GM12874 (cell line): ENCODE results near the gene STXBP6.

Experiments
- CTCF ChIP-seq: IDR thresholded peaks from 2 replicates; pipeline ENCODE4 v1.5.1; 2011; ENCODE audit warnings: low read depth, mild to moderate bottlenecking, control low read depth, low read length, moderate library complexity; ENCODE audit not compliant: insufficient read depth

Gene STXBP6

GRCh38 chr14:24991288-24991687 is 58.7 kb downstream of the STXBP6 start:
- TF ChIP-seq CTCF: no peak

GRCh38 chr14:24990773-24991172 is 59.2 kb downstream of the STXBP6 start:
- TF ChIP-seq CTCF: no peak

DNA sequence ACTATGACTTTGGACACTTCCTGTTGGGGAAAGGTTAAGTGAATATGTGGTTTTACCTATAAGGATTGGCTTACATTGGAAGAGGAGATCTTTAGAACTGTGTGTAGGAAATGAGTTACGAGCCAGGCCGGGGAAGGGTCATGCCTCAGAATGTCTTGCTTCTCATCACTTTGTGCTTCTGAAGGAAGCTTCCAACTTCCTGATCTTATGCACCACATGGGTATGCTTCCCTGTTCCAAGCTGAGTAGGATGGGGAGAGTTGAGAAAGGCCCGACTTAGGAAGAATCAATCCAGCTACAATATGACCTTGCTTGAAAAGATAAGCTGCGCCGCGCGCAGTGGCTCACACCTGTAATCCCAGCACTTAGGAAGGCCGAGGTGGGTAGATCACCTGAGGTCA is 59.9 kb downstream of the STXBP6 start:
- no peak for TF ChIP-seq CTCF

DNA sequence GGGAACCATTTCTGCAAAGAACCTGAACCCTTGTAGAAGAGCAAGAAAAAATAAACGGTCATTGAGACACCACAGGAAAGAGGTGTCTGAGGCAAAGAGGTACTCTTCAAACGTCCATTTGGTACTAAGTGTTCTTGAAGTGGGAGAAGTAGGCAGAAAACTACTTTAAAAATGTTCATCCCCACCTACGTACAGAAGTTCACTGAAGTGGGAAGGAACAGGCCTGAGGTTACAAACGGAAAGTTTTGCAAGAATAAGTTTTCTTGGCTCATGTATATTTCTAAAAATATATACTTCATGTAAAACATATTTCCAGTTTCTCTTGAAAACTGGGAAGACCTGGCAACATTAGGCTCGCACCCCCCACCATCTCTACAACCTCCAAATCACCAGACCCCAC is 61.2 kb downstream of the STXBP6 start:
- no peak for TF ChIP-seq CTCF

GRCh38 chr14:24986206-24986893 is 63.6 kb downstream of the STXBP6 start:
- TF ChIP-seq CTCF: no peak

DNA sequence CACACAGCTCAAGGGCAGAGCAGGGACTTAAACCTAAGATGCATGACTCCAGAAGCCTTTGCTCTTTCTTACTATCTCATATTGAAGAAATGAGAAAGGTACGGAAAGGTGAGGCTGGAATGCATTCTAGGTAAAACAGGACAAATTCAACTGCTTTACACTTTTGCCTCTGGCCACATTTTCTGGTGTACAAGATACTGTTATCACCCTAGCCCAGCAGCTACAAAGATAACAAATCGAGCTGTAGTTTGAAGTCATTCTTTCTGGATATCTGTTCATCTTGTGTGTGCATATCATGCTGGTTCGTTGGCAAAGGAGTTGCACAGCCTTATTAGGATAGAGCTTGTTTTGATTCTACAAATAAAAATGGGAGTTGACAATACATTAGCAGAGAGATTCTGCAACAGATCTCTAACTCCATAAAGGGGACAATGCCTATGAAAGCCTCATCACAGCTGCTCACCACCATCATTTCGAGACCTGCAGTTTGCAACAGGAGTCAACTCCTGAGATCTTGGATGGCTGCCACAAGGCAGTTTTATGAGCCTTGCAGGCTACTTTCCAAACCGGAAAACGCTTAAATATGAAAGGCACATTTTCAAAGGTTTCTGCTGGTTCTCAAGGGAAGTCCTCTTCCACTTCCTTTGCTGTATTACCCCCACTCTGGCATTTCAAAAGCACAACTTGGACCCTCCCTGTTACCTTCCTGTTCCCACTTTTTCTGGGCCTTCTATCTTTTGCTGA is 64.9 kb downstream of the STXBP6 start:
- no peak for TF ChIP-seq CTCF

DNA sequence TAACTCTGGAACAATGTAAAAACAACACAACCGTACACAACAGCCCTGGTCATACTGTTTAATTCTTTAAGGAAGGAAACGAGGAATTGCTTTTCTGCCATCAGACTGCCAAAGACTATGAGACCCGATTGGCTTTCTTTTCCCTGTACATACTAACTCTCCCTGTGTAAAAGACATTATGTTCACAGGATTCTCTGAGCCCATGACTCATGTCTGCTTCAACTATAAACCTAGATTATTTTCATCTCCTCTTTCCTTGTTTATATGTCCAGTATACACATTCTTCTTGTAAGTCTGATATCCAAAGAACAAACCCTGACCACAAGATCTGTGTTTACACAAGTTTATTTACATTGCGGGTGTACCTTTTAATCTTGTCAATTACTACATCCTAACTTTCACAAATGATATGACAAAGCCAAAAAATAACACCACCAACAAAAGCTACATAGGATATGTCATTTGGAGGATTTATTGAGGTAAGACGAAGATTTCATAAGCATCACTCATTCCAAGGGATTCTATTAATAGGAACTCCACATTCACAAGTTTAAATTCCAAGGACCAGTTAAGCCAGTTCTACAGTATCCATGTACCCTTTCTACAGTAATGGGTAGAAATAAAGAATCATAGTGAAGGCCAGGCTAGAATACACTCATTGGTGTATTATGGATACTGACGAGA is 67.3 kb downstream of the STXBP6 start:
- no peak for TF ChIP-seq CTCF
